K562 (cell line): ENCODE data around the gene CRYZ. TPM values are rescaled to one million over a fixed set of nuclear protein-coding genes. Genes with fewer than 3 reads are reported as not detected.

Experiments used
- BCOR ChIP-seq: fragments of 450-650 bp; IDR thresholded peaks from 2 replicates; pipeline ENCODE4 v1.6.1; 2016
- CBFA2T3 ChIP-seq: fragments of 450-650 bp; IDR thresholded peaks from 2 replicates; pipeline ENCODE4 v1.6.1; 2017
- CTCF ChIP-seq, 3 experiments: IDR thresholded peaks in 2 of 3; conservative IDR thresholded peaks in 1 of 3; 2 replicates each; pipeline ENCODE4 v1.5.1; 2011 to 2012; ENCODE audit warnings: low read length in 3 of 3, mild to moderate bottlenecking in 3 of 3, control low read depth in 2 of 3, improper control_type of control experiment in 1 of 3, inconsistent platforms in 1 of 3, low read depth in 1 of 3, mixed read lengths in 1 of 3, moderate library complexity in 1 of 3; ENCODE audit not compliant: insufficient read depth in 2 of 3
- DDX20 ChIP-seq: fragments of 450-650 bp; IDR thresholded peaks from 2 replicates; pipeline ENCODE4 v1.6.1; 2016; ENCODE audit warnings: missing genetic modification characterization, low read depth, mild to moderate bottlenecking, missing compliant biosample characterization, moderate library complexity
- FUS ChIP-seq: fragments of 200-400 bp; formaldehyde crosslinking; optimal IDR thresholded peaks from 2 replicates; pipeline ENCODE3; 2017; ENCODE audit warnings: low read depth, low read length
- GABPA ChIP-seq: fragments of 200-800 bp; sonication (Bioruptor generic); conservative IDR thresholded peaks from 2 replicates; pipeline ENCODE4 v1.6.1; 2016; ENCODE audit warnings: low read depth, missing genetic modification characterization, missing compliant biosample characterization
- GATA2 ChIP-seq: sonication (generic); formaldehyde crosslinking; IDR thresholded peaks from 2 replicates; pipeline ENCODE4 v1.4.0; 2020; ENCODE audit warnings: mild to moderate bottlenecking, missing genetic modification reagents
- MCM3 ChIP-seq: fragments of 450-650 bp; IDR thresholded peaks from 2 replicates; pipeline ENCODE4 v1.6.1; 2016
- MCM5 ChIP-seq: fragments of 450-650 bp; IDR thresholded peaks from 2 replicates; pipeline ENCODE4 v1.6.1; 2016; ENCODE audit warnings: low read depth
- MTA1 ChIP-seq: fragments of 450-650 bp; IDR thresholded peaks from 2 replicates; pipeline ENCODE4 v1.6.1; 2017; ENCODE audit warnings: borderline replicate concordance
- PHB ChIP-seq: fragments of 250-450 bp; sonication (Bioruptor Pico); IDR thresholded peaks from 2 replicates; pipeline ENCODE4 v1.5.0; 2021
- RBM22 ChIP-seq: fragments of 200-400 bp; formaldehyde crosslinking; IDR thresholded peaks from 2 replicates; pipeline ENCODE4 v1.6.1; 2018; ENCODE audit warnings: low read length, low read depth; ENCODE audit not compliant: poor library complexity, severe bottlenecking
- RBM34 ChIP-seq: fragments of 200-400 bp; formaldehyde crosslinking; IDR thresholded peaks from 2 replicates; pipeline ENCODE4 v1.6.1; 2018; ENCODE audit warnings: low read length, borderline replicate concordance; ENCODE audit not compliant: insufficient read depth
- SNIP1 ChIP-seq: fragments of 450-650 bp; IDR thresholded peaks from 2 replicates; pipeline ENCODE4 v1.7.1; 2017; ENCODE audit warnings: low read depth, mild to moderate bottlenecking
- YY1 ChIP-seq, 3 experiments: IDR thresholded peaks; 2 replicates each; pipeline ENCODE4 v1.6.1; 2011; ENCODE audit warnings: low read length in 2 of 3, mild to moderate bottlenecking in 2 of 3, moderate library complexity in 2 of 3, borderline replicate concordance in 1 of 3, control low read depth in 1 of 3, low read depth in 1 of 3; ENCODE audit not compliant: insufficient read depth in 3 of 3, insufficient replicate concordance in 2 of 3, control insufficient read depth in 1 of 3, insufficient read length in 1 of 3; ENCODE audit errors: extremely low read depth in 1 of 3
- ZFP36 ChIP-seq: fragments of 150-350 bp; IDR thresholded peaks from 2 replicates; pipeline ENCODE4 v1.6.1; 2018; ENCODE audit warnings: low read length, low read depth; ENCODE audit not compliant: partially characterized antibody
- polyA plus RNA-seq, 8 experiments: library from polyadenylated mRNA; depleted of rRNA in 4 of 8; stranded (reverse) in 5 of 8; unstranded in 3 of 8; fragments of >200 nt; fragmentation: Nextera tagmentation in 2 of 8; fragmentation: Illumina TruSeq in 1 of 8; extraction: Ambion mirVana in 2 of 8; extraction: Trizol in 1 of 8; gene quantifications; 2 replicates each; pipeline versions ENCODE4 v1.2.1 to v1.2.3, GENCODE V29; 2011 to 2014; ENCODE audit warnings: inconsistent platforms in 1 of 8, missing spikeins in 1 of 8
- total RNA-seq, 7 experiments: library from RNA; depleted of rRNA in 6 of 7; stranded (reverse); fragments of >200 nt in 6 of 7; fragmentation: Illumina TruSeq in 2 of 7; extraction: Trizol in 2 of 7; gene quantifications; 2 replicates each; pipeline versions ENCODE4 v1.2.1 to v1.2.3, GENCODE V29; 2011 to 2021; ENCODE audit warnings: low replicate concordance in 1 of 7
- TF ChIP-seq, protein P1 (sequence below): fragments of 450-650 bp; IDR thresholded peaks from 2 replicates; pipeline ENCODE4 v1.7.0; 2016; ENCODE audit warnings: borderline replicate concordance
- TF ChIP-seq, protein P2 (sequence below): sonication (generic); IDR thresholded peaks from 2 replicates; pipeline ENCODE4 v1.6.1; 2016
- TF ChIP-seq, protein P3 (sequence below): conservative IDR thresholded peaks from 2 replicates; pipeline ENCODE4 v1.6.1; 2011; ENCODE audit warnings: low read depth, mild to moderate bottlenecking, low read length; ENCODE audit not compliant: control insufficient read depth
- TF ChIP-seq, protein P4 (sequence below): fragments of 200-400 bp; formaldehyde crosslinking; IDR thresholded peaks from 2 replicates; pipeline ENCODE4 v1.6.1; 2017; ENCODE audit warnings: mild to moderate bottlenecking, low read depth, low read length, moderate library complexity

Gene CRYZ
- total and polyA plus RNA-seq, 9 of the 15 experiments (the other 6 are each of a cell fraction or from before 2014, with no cell fraction given) = 51.7 to 179 (median 81.4) TPM

- TF ChIP-seq CBFA2T3 (peak; percentile 77), GABPA (tag) (no peak), CTCF (IDR thresholded peaks at IDR 0.05 in 2 of 3, conservative IDR thresholded peaks at IDR 0.05 in 1 of 3; ENCODE audit: insufficient read depth in 2 of 3, low read depth in 1 of 3, low read length in 3 of 3) (no peak), DDX20 (tag) (no peak), RBM22 (no peak), ZFP36 (no peak), PHB (no peak), FUS (no peak), GATA2 (CRISPR knock-in tag) (peak; percentile 73), SNIP1 (no peak), RBM34 (no peak), BCOR (no peak), YY1 (IDR thresholded peaks at IDR 0.05; ENCODE audit: borderline replicate concordance in 1 of 3, control insufficient read depth in 1 of 3, extremely low read depth in 1 of 3, insufficient read depth in 3 of 3, insufficient read length in 1 of 3, insufficient replicate concordance in 2 of 3, low read depth in 1 of 3, low read length in 2 of 3) (peak in 1 of 3 experiments; percentile 17), MCM5 (no peak), MTA1 (no peak), MCM3 (no peak)
- TF ChIP-seq, protein P1, sequence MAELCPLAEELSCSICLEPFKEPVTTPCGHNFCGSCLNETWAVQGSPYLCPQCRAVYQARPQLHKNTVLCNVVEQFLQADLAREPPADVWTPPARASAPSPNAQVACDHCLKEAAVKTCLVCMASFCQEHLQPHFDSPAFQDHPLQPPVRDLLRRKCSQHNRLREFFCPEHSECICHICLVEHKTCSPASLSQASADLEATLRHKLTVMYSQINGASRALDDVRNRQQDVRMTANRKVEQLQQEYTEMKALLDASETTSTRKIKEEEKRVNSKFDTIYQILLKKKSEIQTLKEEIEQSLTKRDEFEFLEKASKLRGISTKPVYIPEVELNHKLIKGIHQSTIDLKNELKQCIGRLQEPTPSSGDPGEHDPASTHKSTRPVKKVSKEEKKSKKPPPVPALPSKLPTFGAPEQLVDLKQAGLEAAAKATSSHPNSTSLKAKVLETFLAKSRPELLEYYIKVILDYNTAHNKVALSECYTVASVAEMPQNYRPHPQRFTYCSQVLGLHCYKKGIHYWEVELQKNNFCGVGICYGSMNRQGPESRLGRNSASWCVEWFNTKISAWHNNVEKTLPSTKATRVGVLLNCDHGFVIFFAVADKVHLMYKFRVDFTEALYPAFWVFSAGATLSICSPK = no peak
- TF ChIP-seq, protein P2, sequence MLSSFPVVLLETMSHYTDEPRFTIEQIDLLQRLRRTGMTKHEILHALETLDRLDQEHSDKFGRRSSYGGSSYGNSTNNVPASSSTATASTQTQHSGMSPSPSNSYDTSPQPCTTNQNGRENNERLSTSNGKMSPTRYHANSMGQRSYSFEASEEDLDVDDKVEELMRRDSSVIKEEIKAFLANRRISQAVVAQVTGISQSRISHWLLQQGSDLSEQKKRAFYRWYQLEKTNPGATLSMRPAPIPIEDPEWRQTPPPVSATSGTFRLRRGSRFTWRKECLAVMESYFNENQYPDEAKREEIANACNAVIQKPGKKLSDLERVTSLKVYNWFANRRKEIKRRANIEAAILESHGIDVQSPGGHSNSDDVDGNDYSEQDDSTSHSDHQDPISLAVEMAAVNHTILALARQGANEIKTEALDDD = 0 out of 2 replicates have a peak, but pooled peaks have one; percentile 19
- TF ChIP-seq, protein P3, sequence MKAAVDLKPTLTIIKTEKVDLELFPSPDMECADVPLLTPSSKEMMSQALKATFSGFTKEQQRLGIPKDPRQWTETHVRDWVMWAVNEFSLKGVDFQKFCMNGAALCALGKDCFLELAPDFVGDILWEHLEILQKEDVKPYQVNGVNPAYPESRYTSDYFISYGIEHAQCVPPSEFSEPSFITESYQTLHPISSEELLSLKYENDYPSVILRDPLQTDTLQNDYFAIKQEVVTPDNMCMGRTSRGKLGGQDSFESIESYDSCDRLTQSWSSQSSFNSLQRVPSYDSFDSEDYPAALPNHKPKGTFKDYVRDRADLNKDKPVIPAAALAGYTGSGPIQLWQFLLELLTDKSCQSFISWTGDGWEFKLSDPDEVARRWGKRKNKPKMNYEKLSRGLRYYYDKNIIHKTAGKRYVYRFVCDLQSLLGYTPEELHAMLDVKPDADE = no peak
- TF ChIP-seq, protein P4, sequence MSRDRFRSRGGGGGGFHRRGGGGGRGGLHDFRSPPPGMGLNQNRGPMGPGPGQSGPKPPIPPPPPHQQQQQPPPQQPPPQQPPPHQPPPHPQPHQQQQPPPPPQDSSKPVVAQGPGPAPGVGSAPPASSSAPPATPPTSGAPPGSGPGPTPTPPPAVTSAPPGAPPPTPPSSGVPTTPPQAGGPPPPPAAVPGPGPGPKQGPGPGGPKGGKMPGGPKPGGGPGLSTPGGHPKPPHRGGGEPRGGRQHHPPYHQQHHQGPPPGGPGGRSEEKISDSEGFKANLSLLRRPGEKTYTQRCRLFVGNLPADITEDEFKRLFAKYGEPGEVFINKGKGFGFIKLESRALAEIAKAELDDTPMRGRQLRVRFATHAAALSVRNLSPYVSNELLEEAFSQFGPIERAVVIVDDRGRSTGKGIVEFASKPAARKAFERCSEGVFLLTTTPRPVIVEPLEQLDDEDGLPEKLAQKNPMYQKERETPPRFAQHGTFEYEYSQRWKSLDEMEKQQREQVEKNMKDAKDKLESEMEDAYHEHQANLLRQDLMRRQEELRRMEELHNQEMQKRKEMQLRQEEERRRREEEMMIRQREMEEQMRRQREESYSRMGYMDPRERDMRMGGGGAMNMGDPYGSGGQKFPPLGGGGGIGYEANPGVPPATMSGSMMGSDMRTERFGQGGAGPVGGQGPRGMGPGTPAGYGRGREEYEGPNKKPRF = no peak
Observed at GRCh38 chr1:74731399-74732052, 1.3 kb downstream of the CRYZ start (continued).
